ENCODE results near the gene COL28A1.

The COL28A1 gene

DNA sequence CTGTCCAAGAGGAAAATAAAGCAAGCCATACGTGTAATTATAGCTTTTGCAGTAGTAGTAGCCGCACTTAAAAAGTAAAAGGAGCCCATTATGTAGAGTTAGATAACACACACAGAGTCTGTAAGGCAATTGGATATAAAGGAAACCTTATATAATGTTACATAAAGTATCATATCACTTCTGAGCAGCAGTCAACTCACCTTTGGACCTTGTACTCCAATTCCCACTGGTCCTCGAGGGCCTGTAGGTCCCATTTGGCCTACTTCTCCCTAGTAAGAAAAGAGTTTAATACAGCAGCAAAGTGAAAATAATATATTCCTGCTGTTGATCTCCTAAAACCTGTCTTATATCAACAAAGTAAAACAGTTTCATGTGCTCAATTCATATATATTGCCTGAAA lies 83.6 kb downstream of the COL28A1 start:
- in situ Hi-C loops (cut with MboI; ENCODE audit: low pct_unique_long_range_greater_than_20kb, low sequenced_read_pairs, unreplicated experiment): no loop called here
- TF ChIP-seq, protein P1, sequence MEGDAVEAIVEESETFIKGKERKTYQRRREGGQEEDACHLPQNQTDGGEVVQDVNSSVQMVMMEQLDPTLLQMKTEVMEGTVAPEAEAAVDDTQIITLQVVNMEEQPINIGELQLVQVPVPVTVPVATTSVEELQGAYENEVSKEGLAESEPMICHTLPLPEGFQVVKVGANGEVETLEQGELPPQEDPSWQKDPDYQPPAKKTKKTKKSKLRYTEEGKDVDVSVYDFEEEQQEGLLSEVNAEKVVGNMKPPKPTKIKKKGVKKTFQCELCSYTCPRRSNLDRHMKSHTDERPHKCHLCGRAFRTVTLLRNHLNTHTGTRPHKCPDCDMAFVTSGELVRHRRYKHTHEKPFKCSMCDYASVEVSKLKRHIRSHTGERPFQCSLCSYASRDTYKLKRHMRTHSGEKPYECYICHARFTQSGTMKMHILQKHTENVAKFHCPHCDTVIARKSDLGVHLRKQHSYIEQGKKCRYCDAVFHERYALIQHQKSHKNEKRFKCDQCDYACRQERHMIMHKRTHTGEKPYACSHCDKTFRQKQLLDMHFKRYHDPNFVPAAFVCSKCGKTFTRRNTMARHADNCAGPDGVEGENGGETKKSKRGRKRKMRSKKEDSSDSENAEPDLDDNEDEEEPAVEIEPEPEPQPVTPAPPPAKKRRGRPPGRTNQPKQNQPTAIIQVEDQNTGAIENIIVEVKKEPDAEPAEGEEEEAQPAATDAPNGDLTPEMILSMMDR (IDR thresholded peaks at IDR 0.05; ENCODE audit: extremely low read depth, insufficient read depth, missing control alignments): no peak
- no peak for DNase-seq (ENCODE audit: low spot score)

DNA sequence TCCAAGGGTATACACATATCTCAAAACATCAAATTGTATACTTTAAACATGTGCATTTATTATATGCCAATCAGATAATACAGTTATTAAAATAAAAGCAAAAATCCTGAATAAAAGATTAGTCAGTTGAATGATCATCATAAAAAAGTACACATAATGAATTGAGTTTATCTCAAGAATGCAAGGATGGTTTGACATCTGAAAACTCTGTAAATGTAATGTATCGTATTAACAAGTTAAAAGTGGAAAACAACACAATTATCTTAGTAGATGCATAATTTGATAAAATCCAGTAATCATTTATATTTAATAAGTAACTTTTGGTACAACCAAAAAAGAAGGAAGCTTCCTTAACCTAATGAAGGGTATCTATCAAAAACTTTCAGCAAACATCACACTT lies 86.6 kb downstream of the COL28A1 start:
- TF ChIP-seq, protein P1 (IDR thresholded peaks at IDR 0.05; ENCODE audit: extremely low read depth, insufficient read depth, missing control alignments): no peak
- in situ Hi-C loops (cut with MboI; ENCODE audit: low pct_unique_long_range_greater_than_20kb, low sequenced_read_pairs, unreplicated experiment): loop anchor here (25.0 kb wide), 1 partner anchor 763 kb away; no protein-coding TSS in a partner anchor
- no peak for DNase-seq (ENCODE audit: low spot score)

DNA sequence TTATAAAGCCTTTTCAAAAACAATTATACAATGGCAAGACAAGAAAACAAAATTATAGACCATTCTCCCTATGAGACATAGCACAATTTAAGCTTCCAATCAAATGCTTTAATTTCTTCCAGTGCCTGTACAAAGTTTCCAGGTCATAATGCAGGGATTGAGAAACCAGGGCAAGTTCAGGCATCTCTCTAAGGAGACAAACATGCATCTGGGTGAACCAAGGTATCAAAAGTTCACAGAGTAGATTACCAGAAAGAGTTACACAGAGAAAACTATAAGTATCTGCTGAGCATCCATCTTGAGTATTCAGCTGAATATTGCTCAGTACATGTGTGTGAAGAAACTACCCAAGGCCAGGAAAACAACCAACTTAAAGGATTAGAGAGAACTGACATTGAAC lies 89.1 kb downstream of the COL28A1 start:
- TF ChIP-seq, protein P1 (IDR thresholded peaks at IDR 0.05; ENCODE audit: extremely low read depth, insufficient read depth, missing control alignments): no peak
- in situ Hi-C loops (cut with MboI; ENCODE audit: low pct_unique_long_range_greater_than_20kb, low sequenced_read_pairs, unreplicated experiment): loop anchor here (25.0 kb wide), 1 partner anchor 766 kb away; no protein-coding TSS in a partner anchor
- no peak for DNase-seq (ENCODE audit: low spot score)

DNA sequence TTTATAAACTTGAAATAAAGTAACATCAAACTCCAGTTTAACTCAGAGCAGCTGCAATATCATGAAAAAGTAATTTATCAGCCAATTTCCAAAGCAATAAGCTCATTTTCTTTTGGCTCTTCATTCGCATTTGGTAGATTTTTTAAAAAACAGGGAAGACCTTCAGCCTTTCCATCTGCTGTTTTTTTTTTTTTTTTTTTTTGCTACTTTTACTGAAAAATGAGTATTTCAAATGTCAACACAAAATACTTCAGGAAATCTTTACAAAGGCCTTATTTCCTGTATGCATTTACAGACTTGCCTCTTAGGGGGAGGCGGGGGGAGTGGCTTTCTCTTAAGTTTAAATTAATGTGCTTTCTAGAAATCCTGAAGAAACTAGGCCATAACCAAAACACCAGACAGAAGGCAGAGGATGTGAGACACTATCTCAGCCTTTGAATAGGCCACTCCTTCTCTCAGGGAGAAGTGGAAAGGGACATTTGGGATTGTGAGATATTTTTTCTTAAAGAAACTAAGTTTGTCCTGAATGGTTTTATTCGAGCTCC lies 91.8 kb downstream of the COL28A1 start:
- TF ChIP-seq, protein P1 (IDR thresholded peaks at IDR 0.05; ENCODE audit: extremely low read depth, insufficient read depth, missing control alignments): no peak
- in situ Hi-C loops (cut with MboI; ENCODE audit: low pct_unique_long_range_greater_than_20kb, low sequenced_read_pairs, unreplicated experiment): loop anchor here (25.0 kb wide), 1 partner anchor 768 kb away; no protein-coding TSS in a partner anchor
- DNase-seq (ENCODE audit: low spot score): no peak

DNA sequence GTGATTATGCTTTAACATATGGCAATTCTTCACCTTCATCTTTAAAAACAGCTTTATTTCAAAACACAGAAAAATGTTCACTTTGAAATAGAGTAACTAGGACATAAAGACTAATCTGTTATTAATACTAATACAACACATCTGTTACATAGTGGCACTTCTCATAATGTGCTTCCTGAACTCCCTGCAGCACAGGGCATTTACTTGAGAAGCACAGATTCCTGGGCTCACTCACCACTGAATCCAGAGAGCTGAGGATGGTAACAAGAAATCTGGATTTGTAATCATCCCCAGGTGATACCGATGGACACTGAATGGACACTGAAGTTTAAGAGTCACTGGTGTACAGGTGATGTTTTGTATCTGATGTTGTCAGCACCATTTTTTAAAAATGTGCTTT lies 96.1 kb downstream of the COL28A1 start:
- DNase-seq (ENCODE audit: low spot score): no peak
- TF ChIP-seq, protein P1 (IDR thresholded peaks at IDR 0.05; ENCODE audit: extremely low read depth, insufficient read depth, missing control alignments): no peak
- in situ Hi-C loops (cut with MboI; ENCODE audit: low pct_unique_long_range_greater_than_20kb, low sequenced_read_pairs, unreplicated experiment): loop anchor here (25.0 kb wide), 1 partner anchor 773 kb away; no protein-coding TSS in a partner anchor

DNA sequence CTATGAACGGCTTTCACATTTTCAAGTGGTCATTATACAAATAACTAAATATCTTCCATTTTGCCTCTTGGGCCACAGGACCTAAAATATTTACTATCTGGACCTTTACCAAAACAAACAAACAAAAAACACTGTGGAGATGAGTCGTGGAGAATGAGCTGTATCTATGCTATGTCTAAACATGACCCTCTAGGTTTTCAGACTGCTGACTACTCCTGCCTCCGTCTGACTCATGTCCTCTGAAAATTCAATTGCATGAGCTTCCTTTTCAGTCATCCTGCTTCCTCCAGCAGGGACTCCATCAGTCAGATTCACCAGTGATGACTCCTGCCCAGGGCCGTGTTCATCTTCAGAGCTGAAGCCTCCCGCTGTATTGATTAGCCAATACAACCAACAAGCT lies 96.8 kb downstream of the COL28A1 start:
- no peak for DNase-seq (ENCODE audit: low spot score)
- in situ Hi-C loops (cut with MboI; ENCODE audit: low pct_unique_long_range_greater_than_20kb, low sequenced_read_pairs, unreplicated experiment): loop anchor here (25.0 kb wide), 1 partner anchor 773 kb away; no protein-coding TSS in a partner anchor
- TF ChIP-seq, protein P1 (IDR thresholded peaks at IDR 0.05; ENCODE audit: extremely low read depth, insufficient read depth, missing control alignments): no peak

Data from GM13977 (cell line).